Breast epithelium (tissue), 4 donors: ENCODE results near the gene FLVCR2. TPM values are rescaled to one million over a fixed set of nuclear protein-coding genes. Genes with fewer than 3 reads are reported as not detected.

ENCODE experiments used
- DNase-seq, 2 donors: peaks; one replicate each; pipeline ENCODE4 v3.0.0-alpha.2; 2019; ENCODE audit warnings: low spot score in 2 of 2
- H3K27ac ChIP-seq, 2 donors: fragments of 200-600 bp; sonication (generic) in 1 of 2; one replicate each; pipeline ENCODE4 v1.5.1; 2016 to 2019; ENCODE audit warnings: mild to moderate bottlenecking in 1 of 2
- H3K27me3 ChIP-seq, 2 donors: fragments of 200-600 bp; sonication (generic) in 1 of 2; one replicate each; pipeline versions ENCODE4 v1.5.1 to v1.6.0; 2017 to 2019; ENCODE audit warnings: control low read depth in 1 of 2, mild to moderate bottlenecking in 1 of 2
- H3K36me3 ChIP-seq: fragments of 200-600 bp; one replicate; pipeline ENCODE4 v1.5.1; 2019
- H3K4me1 ChIP-seq, 2 donors: fragments of 200-600 bp; sonication (generic); one replicate each; pipeline ENCODE4 v1.5.1; 2016 to 2019; ENCODE audit warnings: control low read depth in 1 of 2
- H3K4me3 ChIP-seq, 3 donors: fragments of 200-600 bp; sonication (generic); 1 replicate in 2 of 3; 2 replicates in 1 of 3; pipeline ENCODE4 v1.5.1; 2016 to 2019; ENCODE audit warnings: mild to moderate bottlenecking in 3 of 3, moderate library complexity in 2 of 3
- H3K9me3 ChIP-seq, 2 donors: fragments of 200-600 bp; sonication (generic) in 1 of 2; one replicate each; pipeline ENCODE4 v1.5.1; 2016 to 2019; ENCODE audit warnings: control low read depth in 1 of 2
- CTCF ChIP-seq, 3 donors: fragments of 450-650 bp; IDR thresholded peaks; one replicate each; pipeline ENCODE4 v1.5.1; 2016 to 2017; ENCODE audit warnings: antibody characterized with exemption in 3 of 3, mild to moderate bottlenecking in 3 of 3, moderate library complexity in 3 of 3
- POLR2A ChIP-seq: fragments of 450-650 bp; IDR thresholded peaks from one replicate; pipeline ENCODE4 v1.6.1; 2016; ENCODE audit warnings: antibody characterized with exemption, mild to moderate bottlenecking, moderate library complexity
- POLR2AphosphoS5 ChIP-seq, 3 donors: sonication (generic); formaldehyde crosslinking; IDR thresholded peaks; one replicate each; pipeline ENCODE4 v1.6.1; 2017; ENCODE audit warnings: antibody characterized with exemption in 3 of 3
- intact Hi-C: fragments of 100-400 bp; cut with DNase I; formaldehyde crosslinking; loops from one replicate; pipeline ENCODE4 v1.15.1; 2023; ENCODE audit warnings: low total_unique reads
- total RNA-seq, 3 donors: library from RNA; depleted of rRNA; stranded (reverse); fragments of >200 nt; gene quantifications; one replicate each; pipeline ENCODE4 v1.1.0, GENCODE V29; 2016

Gene FLVCR2
- total RNA-seq, 3 donors from 2014 or later = 4.6 to 15.4 (median 9.1) TPM

GRCh38 chr14:75645056-75645455 lies 66.6 kb downstream of the FLVCR2 start:
- intact Hi-C loops = no loop called here
- Histone ChIP-seq H3K4me3 (no peak overlapping the region), H3K27me3 (no peaks in the 10 kb centered on the region), H3K9me3 (no peaks in the 10 kb centered on the region), H3K36me3 (no peaks in the 10 kb centered on the region), H3K4me1 (no peaks in the 10 kb centered on the region), H3K27ac (no peak overlapping the region)
- DNase-seq = no peak
- no peak for TF ChIP-seq POLR2AphosphoS5 (IDR thresholded peaks at IDR 0.05)
- TF ChIP-seq POLR2A = no peak
- no peak for TF ChIP-seq CTCF (IDR thresholded peaks at IDR 0.05)

- Histone ChIP-seq H3K36me3 (no peaks in the 10 kb centered on the region), H3K4me1 (no peaks in the 10 kb centered on the region), H3K4me3 (no peak overlapping the region), H3K27me3 (no peaks in the 10 kb centered on the region), H3K27ac (no peak overlapping the region), H3K9me3 (no peaks in the 10 kb centered on the region)
- intact Hi-C loops = no loop called here
- DNase-seq = no peak
- no peak for TF ChIP-seq CTCF (IDR thresholded peaks at IDR 0.05)
- TF ChIP-seq POLR2AphosphoS5 (IDR thresholded peaks at IDR 0.05) = no peak
- no peak for TF ChIP-seq POLR2A
Measured at GRCh38 chr14:75646762-75647161, 68.3 kb downstream of the FLVCR2 start.

- H3K36me3 ChIP-seq = no peaks in the 10 kb centered on the region
- TF ChIP-seq CTCF (IDR thresholded peaks at IDR 0.05) = no peak
- no peak for TF ChIP-seq POLR2AphosphoS5 (IDR thresholded peaks at IDR 0.05)
- no peak for TF ChIP-seq POLR2A
- H3K4me1 ChIP-seq = no peaks in the 10 kb centered on the region
- intact Hi-C loops = no loop called here
- H3K27ac ChIP-seq = no peak overlapping the region
- no peaks in the 10 kb centered on the region for H3K9me3 ChIP-seq
- H3K4me3 ChIP-seq = no peak overlapping the region
- no peaks in the 10 kb centered on the region for H3K27me3 ChIP-seq
- no peak for DNase-seq
Measured at GRCh38 chr14:75647640-75648039, 69.2 kb downstream of the FLVCR2 start.

GRCh38 chr14:75648066-75648838 lies 69.8 kb downstream of the FLVCR2 start:
- Histone ChIP-seq H3K9me3 (no peaks in the 10 kb centered on the region), H3K4me1 (no peaks in the 10 kb centered on the region), H3K36me3 (no peaks in the 10 kb centered on the region), H3K27me3 (no peaks in the 10 kb centered on the region), H3K4me3 (no peak overlapping the region), H3K27ac (no peak overlapping the region)
- intact Hi-C loops = no loop called here
- peak; percentile 30 to 63 for DNase-seq
- no peak for TF ChIP-seq CTCF (IDR thresholded peaks at IDR 0.05)
- TF ChIP-seq POLR2AphosphoS5 (IDR thresholded peaks at IDR 0.05) = peak in 2 of 3 donors; percentile 34 to 37

- Histone ChIP-seq H3K27ac (no peak overlapping the region), H3K36me3 (no peaks in the 10 kb centered on the region)
Measured at GRCh38 chr14:75649337-75649736, 70.9 kb downstream of the FLVCR2 start.

More at GRCh38 chr14:75649337-75649736, 70.9 kb downstream of the FLVCR2 start:
- Histone ChIP-seq H3K27me3 (no peaks in the 10 kb centered on the region), H3K4me3 (no peak overlapping the region), H3K9me3 (no peaks in the 10 kb centered on the region), H3K4me1 (no peaks in the 10 kb centered on the region)
- intact Hi-C loops = no loop called here
- TF ChIP-seq CTCF (IDR thresholded peaks at IDR 0.05) = no peak
- DNase-seq = no peak
